ENCODE data around the gene HNRNPCL4. TPM values are rescaled to one million over a fixed set of nuclear protein-coding genes. Genes with fewer than 3 reads are reported as not detected.

The HNRNPCL4 gene
- not detected in 2 replicates for total RNA-seq

GRCh38 chr1:13165531-13165930 is at the start of gene HNRNPCL4:
Gene HNRNPCL4 (minus strand): TSS chr1:13165631. CDS start chr1:13165467, 164 bp downstream.

GRCh38 chr1:13201309-13201708 is 35.9 kb upstream of the HNRNPCL4 start, which contains the start of gene PRAMEF13:
Gene PRAMEF13 (minus strand): TSS chr1:13201409. CDS start chr1:13199589, 1,820 bp downstream.

GRCh38 chr1:13171548-13171947 is 6.1 kb upstream of the HNRNPCL4 start, which contains the start of gene PRAMEF9:
Gene PRAMEF9 (plus strand): TSS chr1:13171848. CDS start chr1:13175281, 3,433 bp downstream.

GRCh38 chr1:13155909-13156308 is 9.5 kb downstream of the HNRNPCL4 start, which contains the start of gene PRAMEF26:
Gene PRAMEF26 (minus strand): TSS chr1:13156009. CDS start chr1:13153095, 2,914 bp downstream.

GRCh38 chr1:13116754-13117153 is 48.7 kb downstream of the HNRNPCL4 start, which contains the start of gene HNRNPCL2:
Gene HNRNPCL2 (minus strand): TSS chr1:13116854. CDS start chr1:13116400, 454 bp downstream.

Other genes starting within 250 kb of the HNRNPCL4 start
- gene PRAMEF7, start 249.0 kb downstream of the HNRNPCL4 start, total RNA-seq, result not detected in 2 replicates
- gene PRAMEF6, start 218.1 kb downstream of the HNRNPCL4 start, total RNA-seq, result not detected in 2 replicates
- not detected in 2 replicates for gene PRAMEF27, start 109.1 kb downstream of the HNRNPCL4 start, total RNA-seq
- gene HNRNPCL3, start 104.9 kb downstream of the HNRNPCL4 start, total RNA-seq, result not detected in 2 replicates
- not detected in 2 replicates for gene PRAMEF25, start 94.9 kb downstream of the HNRNPCL4 start, total RNA-seq
- gene HNRNPCL2, start 48.8 kb downstream of the HNRNPCL4 start, total RNA-seq, result not detected in 2 replicates
- not detected in 2 replicates for gene PRAMEF26, start 9.6 kb downstream of the HNRNPCL4 start, total RNA-seq
- gene PRAMEF9, start 6.2 kb upstream of the HNRNPCL4 start, total RNA-seq, result not detected in 2 replicates
- gene PRAMEF13, start 35.8 kb upstream of the HNRNPCL4 start, total RNA-seq, result not detected in 2 replicates
- gene PRAMEF18, start 60.5 kb upstream of the HNRNPCL4 start, total RNA-seq, result not detected in 2 replicates
- gene PRAMEF5, start 88.6 kb upstream of the HNRNPCL4 start, total RNA-seq, result not detected in 2 replicates
- not detected in 2 replicates for gene PRAMEF8, start 119.5 kb upstream of the HNRNPCL4 start, total RNA-seq
- not detected in 2 replicates for gene PRAMEF33, start 137.9 kb upstream of the HNRNPCL4 start, total RNA-seq
- not detected in 2 replicates for gene PRAMEF15, start 149.9 kb upstream of the HNRNPCL4 start, total RNA-seq
- gene PRAMEF14, start 181.5 kb upstream of the HNRNPCL4 start, total RNA-seq, result not detected in 2 replicates
- gene PRAMEF19, start 206.3 kb upstream of the HNRNPCL4 start, total RNA-seq, result not detected in 2 replicates
- gene PRAMEF17, start 224.0 kb upstream of the HNRNPCL4 start, total RNA-seq, result not detected in 2 replicates
- gene PRAMEF20, start 244.8 kb upstream of the HNRNPCL4 start, total RNA-seq, result not detected in 2 replicates

All from aortic smooth muscle cell (primary cell).